GM19239 (cell line): ENCODE results near the gene DPYSL5.
"Not testable (repeated sequence)": the region's sequence is repeated elsewhere in the genome, so short reads cannot be mapped to it uniquely, and the experiment has no call there.

Source experiments
- DNase-seq: peaks from one replicate; pipeline ENCODE4 v3.0.0; 2011; ENCODE audit warnings: low spot score; ENCODE audit not compliant: insufficient read length
- FAIRE-seq: peaks from 2 replicates; lab custom pipeline; 2011; peaks lifted over from hg19 to GRCh38; lab: Jason Lieb, UNC

Gene DPYSL5

GRCh38 chr2:26847655-26848335, at the start of gene DPYSL5:
Gene DPYSL5, plus strand, starts transcription at chr2:26848132. Its CDS starts 50,368 bp downstream, at chr2:26898500.
- FAIRE-seq (no peak), DNase-seq (no peak)

DNA sequence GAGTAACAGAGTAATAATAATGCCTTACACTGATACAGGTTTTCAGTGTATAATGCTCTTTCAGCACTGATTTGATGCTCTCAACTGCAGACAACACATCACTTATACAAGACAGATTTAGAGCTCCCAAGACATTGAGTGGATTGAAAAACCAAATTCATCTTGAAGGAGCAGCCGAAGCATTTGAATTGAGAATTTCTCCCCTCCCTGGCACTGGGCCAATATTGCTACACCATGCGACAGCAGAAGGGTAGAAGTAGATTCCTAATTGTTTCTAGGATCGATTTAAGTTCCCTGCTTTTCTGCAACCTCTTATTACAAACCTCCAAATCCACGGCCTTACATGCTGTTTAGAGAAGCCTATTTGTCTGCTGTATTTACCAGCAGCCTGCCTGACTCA, 46.6 kb upstream of the DPYSL5 start:
- DNase-seq, result no peak

DNA sequence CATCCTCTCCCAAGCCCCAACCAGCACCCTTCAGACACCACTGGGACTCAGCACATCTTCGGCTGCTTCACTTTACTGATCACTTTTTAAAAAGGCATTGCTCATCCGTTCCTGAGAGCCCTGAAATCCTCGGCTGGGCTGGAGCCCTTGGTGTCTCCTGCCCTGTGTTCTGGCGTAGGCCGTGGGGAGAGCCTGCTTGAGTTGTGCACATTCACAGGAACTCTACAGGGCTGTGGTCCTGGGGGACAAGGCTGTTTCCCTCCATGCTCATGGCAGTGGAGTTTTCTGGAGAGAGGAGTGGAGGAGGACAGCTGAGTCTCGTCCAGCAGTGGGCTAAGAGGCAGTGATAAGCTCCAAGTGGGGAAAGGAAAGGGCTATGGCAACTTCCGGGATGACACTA, 46.1 kb upstream of the DPYSL5 start:
- FAIRE-seq, result no peak
- DNase-seq, result no peak

More for the DNA sequence above, 46.6 kb upstream of the DPYSL5 start:
- FAIRE-seq, result no peak

DNA sequence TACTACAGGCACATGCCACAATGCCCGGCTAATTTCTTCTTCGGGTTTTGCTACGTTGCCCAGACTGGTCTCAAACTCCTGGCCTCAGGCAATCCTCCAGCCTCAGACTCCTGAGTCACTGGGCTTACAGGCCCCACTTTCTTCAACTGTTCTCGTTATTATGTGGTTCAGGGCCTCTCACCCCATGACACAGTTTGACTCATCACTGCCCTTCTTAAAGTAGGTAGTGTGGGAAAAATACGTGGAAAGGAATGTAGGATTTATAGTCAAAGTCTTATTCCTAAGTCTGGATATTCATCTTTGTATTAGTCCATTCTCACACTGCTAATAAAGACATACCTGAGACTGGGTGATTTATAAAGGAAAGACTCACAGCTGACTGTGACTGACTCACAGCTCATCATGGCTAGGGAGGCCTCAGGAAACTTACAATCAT, 42.7 kb upstream of the DPYSL5 start:
- DNase-seq, result no peak
- no peak for FAIRE-seq

DNA sequence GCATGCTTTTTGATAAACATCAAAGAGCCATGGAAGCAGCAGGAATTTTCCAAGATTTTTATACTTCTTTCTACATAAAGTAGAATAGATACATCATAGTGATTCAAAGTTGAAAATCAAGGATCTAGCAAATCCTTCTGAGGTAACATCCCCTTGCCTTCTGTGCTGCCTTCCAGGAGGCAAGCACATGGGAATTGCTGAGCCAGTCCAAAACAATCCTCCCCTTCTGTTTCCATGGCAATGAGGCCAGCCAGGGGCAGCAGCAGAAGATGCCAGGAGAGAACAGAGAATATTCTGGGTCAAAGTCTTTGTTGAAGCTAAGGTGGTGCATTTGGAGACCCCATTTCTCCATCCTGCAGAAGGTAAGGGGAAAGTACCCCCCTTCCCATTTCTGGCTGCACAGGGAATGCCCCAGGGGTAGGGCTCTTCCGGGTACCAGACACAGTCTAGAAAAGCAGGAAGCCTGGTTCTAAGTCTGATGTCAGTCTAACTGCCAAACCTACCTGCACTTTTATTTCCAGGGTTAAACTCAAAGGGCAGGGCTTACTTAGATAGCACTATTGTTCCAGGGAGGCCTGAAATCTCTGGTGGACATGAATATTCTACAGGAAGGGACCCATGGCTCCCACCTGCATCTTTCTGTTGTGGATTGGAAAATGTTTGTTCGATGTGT, 40.0 kb upstream of the DPYSL5 start:
- no peak for DNase-seq
- no peak for FAIRE-seq

DNA sequence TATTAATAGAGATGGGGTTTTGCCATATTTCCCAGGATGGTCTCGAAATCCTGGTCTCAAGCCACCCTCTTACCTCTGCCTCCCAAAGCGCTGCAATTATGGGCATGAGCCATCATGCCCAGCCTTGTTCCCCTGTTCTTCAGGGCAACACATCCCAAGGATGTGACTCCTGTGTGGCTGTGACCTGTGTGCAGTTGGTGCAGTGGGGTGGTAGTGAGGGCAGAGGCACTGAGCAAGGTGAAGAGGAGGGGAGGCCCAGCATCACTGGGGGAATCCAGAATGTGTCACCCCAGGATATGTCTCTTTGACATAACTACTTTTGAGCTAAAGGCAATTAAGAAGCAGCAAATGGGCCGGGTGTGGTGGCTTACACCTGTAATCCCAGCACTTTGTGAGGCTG, 38.7 kb upstream of the DPYSL5 start:
- no peak for DNase-seq
- no peak for FAIRE-seq

GRCh38 chr2:26809876-26810577, 37.9 kb upstream of the DPYSL5 start:
- FAIRE-seq (no peak), DNase-seq (no peak)

DNA sequence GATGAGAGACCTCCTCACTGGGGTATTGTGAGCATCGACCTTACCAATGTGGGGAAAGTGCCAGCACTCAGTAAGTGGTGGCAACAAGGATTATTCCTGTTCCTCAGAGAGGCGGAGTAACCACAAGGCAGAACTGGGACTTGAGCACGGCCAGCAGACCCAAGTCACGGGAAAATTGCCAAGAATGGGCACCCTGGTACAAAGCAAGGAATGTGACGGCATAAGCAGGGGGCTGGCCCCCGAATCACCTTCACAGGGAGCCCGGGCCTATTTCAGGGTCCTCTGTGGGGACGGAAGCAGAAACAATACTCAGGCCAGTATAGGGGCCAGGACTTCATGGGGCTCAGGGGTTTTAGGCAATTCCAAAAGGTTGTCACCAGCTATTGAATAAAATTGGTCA, 36.7 kb upstream of the DPYSL5 start:
- FAIRE-seq (no peak), DNase-seq (no peak)

- no peak for FAIRE-seq
- no peak for DNase-seq
Observed at GRCh38 chr2:26811791-26812694, 35.9 kb upstream of the DPYSL5 start.

DNA sequence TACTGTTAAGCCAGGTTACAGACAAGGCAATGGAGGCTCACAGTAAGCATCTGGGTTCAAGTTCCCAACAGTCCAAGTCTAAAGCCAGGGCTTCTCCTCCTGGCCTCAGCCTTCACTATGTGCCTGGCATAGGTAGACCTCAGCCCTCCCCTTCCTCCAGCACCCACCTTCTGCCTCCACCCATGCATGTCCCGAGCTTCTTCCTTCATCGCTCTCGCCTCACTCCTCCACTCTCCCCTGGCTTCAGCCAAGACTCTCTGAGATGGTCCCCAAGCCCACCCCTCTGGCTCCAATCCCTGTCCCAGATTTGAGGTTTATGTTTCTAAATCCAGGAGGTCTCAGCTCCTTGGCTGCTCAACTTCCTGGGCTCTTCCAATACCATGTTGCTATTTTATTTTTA, 35.2 kb upstream of the DPYSL5 start:
- no peak for FAIRE-seq
- DNase-seq, result no peak

- FAIRE-seq, DNase-seq: not testable (repeated sequence)
Observed at GRCh38 chr2:26814072-26814765, 33.7 kb upstream of the DPYSL5 start.

DNA sequence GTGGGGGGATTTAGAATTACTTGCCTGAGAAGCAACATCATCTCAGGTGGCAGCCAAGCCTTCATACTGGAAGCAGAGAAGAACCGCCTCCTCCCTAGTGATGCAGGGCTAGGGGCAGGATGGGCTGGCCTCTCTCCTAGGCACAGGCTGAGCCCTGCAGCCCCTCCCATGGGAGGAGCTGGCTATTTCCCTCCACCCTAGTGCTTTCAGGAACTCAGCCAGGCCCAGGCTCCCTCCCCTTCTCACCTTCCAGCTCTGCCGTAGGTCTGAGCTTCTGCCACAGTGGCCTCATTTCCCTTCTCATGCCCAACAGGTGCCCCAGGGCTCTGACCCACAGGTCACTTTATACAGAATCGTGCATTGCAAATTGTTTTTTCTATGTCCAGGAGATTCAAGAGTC, 31.0 kb upstream of the DPYSL5 start:
- FAIRE-seq, result no peak

DNA sequence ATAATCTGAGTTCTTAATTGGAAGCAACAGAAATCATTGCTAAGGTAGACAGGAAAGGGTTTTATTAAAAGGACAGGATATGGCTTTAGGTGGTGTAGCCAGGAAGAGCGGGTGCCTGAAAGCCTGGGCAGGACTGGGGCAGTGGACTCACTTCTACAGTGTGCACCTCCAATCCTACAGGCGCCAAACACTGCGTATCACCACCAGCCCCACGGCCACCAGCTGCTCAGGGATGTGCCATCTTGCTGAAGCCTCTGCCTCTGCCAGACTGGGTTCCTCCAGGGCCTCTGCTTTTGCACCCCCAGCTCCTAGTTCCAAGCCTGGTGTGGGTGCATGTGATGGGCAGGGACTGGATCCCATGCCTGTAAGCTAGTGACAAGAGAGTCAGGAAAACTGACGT, 29.7 kb upstream of the DPYSL5 start:
- no peak for FAIRE-seq
- no peak for DNase-seq

More for the DNA sequence above, 31.0 kb upstream of the DPYSL5 start:
- no peak for DNase-seq

DNA sequence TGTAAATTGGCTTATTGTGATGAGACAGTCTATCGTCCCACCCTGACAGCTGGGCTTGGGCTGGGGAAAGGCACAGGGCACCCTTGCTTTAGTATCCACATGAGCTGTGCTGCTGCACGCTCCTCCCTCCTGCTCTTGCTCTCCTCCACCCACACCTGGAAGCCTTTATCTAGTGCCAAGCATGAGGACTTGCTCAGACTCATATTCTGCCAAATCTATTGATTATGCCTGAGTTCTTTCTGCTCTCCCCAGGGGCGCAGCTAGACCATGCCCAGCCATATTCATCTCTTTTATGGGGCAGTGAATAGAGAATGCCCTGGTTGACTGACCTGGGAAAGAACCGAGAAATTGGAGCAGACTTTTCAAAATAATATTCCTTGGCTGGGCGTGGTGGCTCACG, 29.0 kb upstream of the DPYSL5 start:
- no peak for DNase-seq
- FAIRE-seq, result no peak

DNA sequence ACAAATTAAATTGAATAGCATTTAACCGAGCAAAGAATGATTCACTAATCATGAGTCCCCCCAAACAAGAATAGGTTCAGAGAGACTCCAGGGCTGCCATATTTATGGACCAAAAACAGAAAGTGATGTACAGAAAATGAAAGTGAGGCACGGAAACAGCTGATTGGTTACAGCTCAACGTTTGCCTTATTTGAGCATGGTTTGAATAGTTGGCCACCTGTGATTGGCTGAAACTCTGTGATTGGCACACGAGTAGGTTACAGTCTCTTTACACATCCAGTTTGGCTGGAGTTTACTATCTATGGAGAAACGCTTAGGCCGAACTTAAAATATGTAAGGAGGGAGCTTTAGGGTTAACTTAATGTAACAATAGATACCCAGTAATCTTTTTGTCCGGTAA, 27.0 kb upstream of the DPYSL5 start:
- no peak for FAIRE-seq

DNA sequence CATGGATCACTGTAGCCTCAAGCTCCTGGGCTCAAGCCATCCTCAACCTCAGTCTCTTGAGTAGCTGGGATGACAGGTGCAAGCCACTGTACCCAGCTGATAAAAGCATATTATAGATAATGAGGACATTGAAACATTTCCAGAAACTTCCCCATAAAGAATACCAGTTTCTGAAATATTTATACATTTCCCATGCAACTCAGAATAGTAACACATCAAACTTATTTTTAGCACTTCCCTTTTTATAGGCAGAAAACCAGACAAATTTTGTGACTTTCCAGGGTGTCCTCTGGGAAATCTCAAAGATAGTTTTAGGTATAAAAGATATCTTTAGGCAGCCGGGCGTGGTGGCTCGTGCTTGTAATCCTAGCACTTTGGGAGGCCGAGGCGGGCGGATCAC, 25.1 kb upstream of the DPYSL5 start:
- FAIRE-seq (no peak), DNase-seq (no peak)

More for the DNA sequence above, 27.0 kb upstream of the DPYSL5 start:
- no peak for DNase-seq

GRCh38 chr2:26838121-26838906, 9.6 kb upstream of the DPYSL5 start:
- no peak for FAIRE-seq
- no peak for DNase-seq

DNA sequence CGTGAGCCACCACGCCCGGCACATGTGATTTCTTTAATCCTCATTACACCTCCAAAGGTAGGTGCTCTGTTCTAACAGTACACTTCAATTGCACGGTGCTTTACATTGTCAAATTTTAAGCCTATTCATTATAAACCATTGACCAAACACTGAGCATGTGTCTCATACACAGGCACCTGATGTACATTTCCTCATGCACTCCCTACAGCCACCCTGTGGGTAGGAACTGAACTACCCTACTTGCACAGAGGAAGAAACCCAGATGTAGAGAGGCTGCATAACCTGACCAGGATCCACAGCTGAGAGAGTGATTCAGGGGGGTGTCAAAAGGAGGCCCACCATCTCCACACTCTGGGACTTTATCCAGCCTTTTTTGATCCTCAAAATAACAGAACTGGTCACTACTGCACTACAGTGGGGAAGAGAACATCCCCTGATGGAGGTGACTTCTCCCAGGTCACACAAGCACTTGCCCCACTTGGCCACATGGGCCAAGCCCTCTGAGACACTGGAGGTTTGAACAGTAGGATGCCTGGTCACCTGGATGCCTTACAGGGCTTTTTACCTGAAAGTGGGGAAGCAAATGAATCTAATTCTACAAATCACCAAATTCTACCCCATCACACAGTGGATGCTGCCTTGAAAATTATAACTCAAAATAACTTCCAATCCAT, 6.9 kb upstream of the DPYSL5 start:
- FAIRE-seq, result no peak
- DNase-seq, result no peak
